Testis (tissue), 3 donors: ENCODE measurements around the gene EXOC4. TPM values are rescaled to one million over a fixed set of nuclear protein-coding genes. Genes with fewer than 3 reads are reported as not detected.

Experiments
- DNase-seq: peaks from one replicate; pipeline ENCODE4 v3.0.0-alpha.2; 2019
- H3K27ac ChIP-seq, 2 donors: fragments of 200-600 bp; sonication (generic); one replicate each; pipeline ENCODE4 v1.5.1; 2019
- H3K27me3 ChIP-seq: fragments of 200-600 bp; sonication (generic); one replicate; pipeline ENCODE4 v1.5.1; 2019
- H3K36me3 ChIP-seq: fragments of 200-600 bp; sonication (generic); one replicate; pipeline ENCODE4 v1.5.1; 2017; ENCODE audit warnings: low read depth; ENCODE audit errors: missing control alignments
- H3K4me1 ChIP-seq: fragments of 200-600 bp; sonication (generic); one replicate; pipeline ENCODE4 v1.5.1; 2019
- H3K4me3 ChIP-seq, 2 donors: fragments of 200-600 bp; sonication (generic); one replicate each; pipeline ENCODE4 v1.5.1; 2017 to 2019
- H3K9me3 ChIP-seq: fragments of 200-600 bp; sonication (generic); one replicate; pipeline ENCODE4 v1.5.1; 2017
- CTCF ChIP-seq, 3 experiments: fragments of 450-650 bp in 2 of 3; fragments of 200-600 bp in 1 of 3; sonication (generic) in 1 of 3; IDR thresholded peaks; one replicate each; pipeline ENCODE4 v1.5.1; 2016 to 2019; ENCODE audit warnings: antibody characterized with exemption in 3 of 3, mild to moderate bottlenecking in 2 of 3, moderate library complexity in 1 of 3
- POLR2A ChIP-seq: fragments of 450-650 bp; IDR thresholded peaks from one replicate; pipeline ENCODE4 v1.6.1; 2017; ENCODE audit warnings: antibody characterized with exemption, mild to moderate bottlenecking, moderate library complexity
- WGBS, 2 donors: methylation state at CpG; one replicate each; pipeline ENCODE4 v1.1.5; 2018; 5-methylcytosine and 5-hydroxymethylcytosine counted together
- intact Hi-C: fragments of 100-400 bp; cut with DNase I; formaldehyde crosslinking; loops from one replicate; pipeline ENCODE4 v1.15.1; 2023; ENCODE audit warnings: low total_unique reads
- polyA plus RNA-seq: library from polyadenylated mRNA; stranded (reverse); fragments of 350-450 nt; fragmentation: Illumina TruSeq; extraction: RNeasy Lipid Tissue Mini Kit (QIAGEN cat#74804); gene quantifications from one replicate; pipeline ENCODE4 v1.2.3, GENCODE V29; 2014; ENCODE audit warnings: low read depth, low replicate concordance; ENCODE audit not compliant: insufficient read depth
- total RNA-seq, 2 donors: library from RNA; depleted of rRNA; stranded (reverse); fragments of >200 nt; gene quantifications; one replicate each; pipeline ENCODE4 v1.2.3, GENCODE V29; 2016

Gene EXOC4
- total and polyA plus RNA-seq, 3 donors from 2014 or later: 47.4 to 169 (median 142) TPM

DNA sequence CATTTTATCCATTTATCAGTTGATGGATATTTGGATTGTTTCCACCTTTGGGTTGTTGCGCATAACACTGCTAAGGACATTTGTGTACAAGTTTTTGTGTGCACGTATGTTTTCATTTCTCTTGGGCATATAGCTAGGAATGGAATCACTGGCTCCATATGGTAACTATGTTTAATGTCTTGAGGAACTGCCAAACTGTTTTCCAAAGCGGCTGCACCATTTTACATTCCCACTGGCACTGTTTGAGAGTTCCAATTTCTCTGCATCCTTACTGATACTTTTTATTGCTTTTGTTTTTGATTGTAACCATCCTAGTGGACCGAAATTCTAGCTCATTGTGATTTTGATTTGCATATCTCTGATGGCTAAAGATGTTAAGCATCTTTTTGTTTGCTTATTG, 118.7 kb downstream of the EXOC4 start:
- intact Hi-C loops: no loop called here
- Histone ChIP-seq H3K27ac (no peak overlapping the region), H3K4me1 (peaks cover 10% of the 10 kb centered on the region), H3K36me3 (no peaks in the 10 kb centered on the region), H3K9me3 (no peaks in the 10 kb centered on the region), H3K27me3 (no peaks in the 10 kb centered on the region), H3K4me3 (no peak overlapping the region)
- TF ChIP-seq POLR2A (no peak), CTCF (IDR thresholded peaks at IDR 0.05) (no peak)
- 81 to 84% methylated on average over 4 of the region's 4 CpGs for whole genome bisulfite sequencing, 2 donors
- no peak for DNase-seq

- WGBS, 2 donors: 79 to 87% methylated on average over 1 of the region's 1 CpG
- no peaks in the 10 kb centered on the region for H3K36me3 ChIP-seq
- H3K4me3 ChIP-seq: no peak overlapping the region
- TF ChIP-seq CTCF (IDR thresholded peaks at IDR 0.05): no peak
- no peak for TF ChIP-seq POLR2A
- no peak for DNase-seq
- H3K4me1 ChIP-seq: peaks cover 10% of the 10 kb centered on the region
- no peaks in the 10 kb centered on the region for H3K9me3 ChIP-seq
- no peak overlapping the region for H3K27ac ChIP-seq
- intact Hi-C loops: no loop called here
- H3K27me3 ChIP-seq: no peaks in the 10 kb centered on the region
Measured at GRCh38 chr7:133372337-133372736, 119.5 kb downstream of the EXOC4 start.

DNA sequence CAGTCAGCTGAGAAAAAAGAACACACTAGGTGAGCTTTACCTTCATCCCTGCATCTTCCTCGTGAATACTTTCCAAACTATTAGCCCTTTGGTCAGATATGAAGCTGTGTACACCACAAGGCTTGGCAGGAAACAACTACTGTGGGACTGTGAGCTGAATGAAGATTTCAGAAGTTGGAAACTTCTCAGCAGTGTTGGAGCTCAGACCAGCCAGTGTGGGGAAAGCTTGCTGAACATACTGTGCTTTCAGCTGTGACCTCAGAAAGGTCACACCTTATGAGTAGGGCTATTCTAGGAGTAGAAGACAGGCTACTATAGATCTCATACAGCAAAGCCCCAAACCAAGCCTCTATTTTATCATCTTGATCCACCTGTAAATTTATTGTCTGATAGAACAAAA, 123.6 kb downstream of the EXOC4 start:
- Histone ChIP-seq H3K4me1 (no peaks in the 10 kb centered on the region), H3K9me3 (no peaks in the 10 kb centered on the region), H3K36me3 (no peaks in the 10 kb centered on the region), H3K27me3 (no peaks in the 10 kb centered on the region), H3K4me3 (no peak overlapping the region), H3K27ac (no peak overlapping the region)
- intact Hi-C loops: no loop called here
- TF ChIP-seq CTCF (IDR thresholded peaks at IDR 0.05): no peak
- no peak for TF ChIP-seq POLR2A
- WGBS, 2 donors: 65 to 68% methylated on average over 1 of the region's 1 CpG
- no peak for DNase-seq

- intact Hi-C loops: no loop called here
- TF ChIP-seq POLR2A (no peak), CTCF (IDR thresholded peaks at IDR 0.05) (no peak)
- no peak for DNase-seq
- Histone ChIP-seq H3K4me3 (no peak overlapping the region), H3K36me3 (no peaks in the 10 kb centered on the region), H3K27me3 (no peaks in the 10 kb centered on the region), H3K27ac (no peak overlapping the region), H3K4me1 (no peaks in the 10 kb centered on the region), H3K9me3 (no peaks in the 10 kb centered on the region)
- 79 to 96% methylated on average over 1 of the region's 1 CpG for WGBS, 2 donors
Measured at GRCh38 chr7:133381965-133382364, 129.1 kb downstream of the EXOC4 start.

DNA sequence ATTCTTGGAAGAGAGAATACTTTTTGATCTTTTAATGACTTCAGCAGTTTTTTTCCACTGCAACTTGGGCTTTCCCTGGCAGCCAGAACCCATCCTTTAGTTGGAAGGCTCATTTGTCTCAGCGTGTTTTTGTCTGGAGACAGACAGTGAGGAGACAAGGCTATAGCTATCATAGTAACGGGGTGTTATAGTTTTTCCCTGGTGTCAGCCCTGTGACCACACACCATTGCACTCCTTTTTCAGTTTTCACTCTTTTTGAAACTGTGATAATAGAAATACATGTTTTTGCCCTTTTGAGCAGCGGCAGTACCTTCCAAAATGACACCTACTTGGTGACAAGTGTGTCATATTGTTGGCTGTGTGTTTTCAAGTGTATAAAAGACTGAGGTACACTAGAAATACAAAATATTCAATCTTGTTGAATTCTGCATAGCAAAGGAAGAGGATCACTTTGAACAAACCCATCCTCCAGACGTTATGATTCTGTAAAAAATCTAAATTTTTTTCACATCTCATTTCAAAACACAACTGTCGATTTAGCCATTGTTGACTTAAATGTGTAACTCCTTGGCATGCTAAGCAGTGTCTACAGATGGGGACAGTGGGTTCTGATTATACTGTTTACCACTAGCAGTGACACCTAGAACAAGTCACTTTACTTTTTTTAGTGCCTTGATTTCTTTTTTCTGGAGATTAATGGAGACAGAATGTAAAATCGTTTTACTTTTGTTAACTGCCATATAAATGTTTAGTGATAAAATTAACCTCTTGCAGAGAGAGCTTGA, 130.1 kb downstream of the EXOC4 start:
- Histone ChIP-seq H3K27ac (no peak overlapping the region), H3K4me3 (no peak overlapping the region), H3K4me1 (no peaks in the 10 kb centered on the region), H3K36me3 (no peaks in the 10 kb centered on the region), H3K9me3 (no peaks in the 10 kb centered on the region), H3K27me3 (no peaks in the 10 kb centered on the region)
- DNase-seq: no peak
- TF ChIP-seq CTCF (IDR thresholded peaks at IDR 0.05) (no peak), POLR2A (no peak)
- 81 to 86% methylated on average over 6 of the region's 6 CpGs for WGBS, 2 donors
- intact Hi-C loops: no loop called here
